H9 (cell line): ENCODE measurements around the gene SLIT1. TPM values are rescaled to one million over a fixed set of nuclear protein-coding genes. Genes with fewer than 3 reads are reported as not detected.

Experiments
- DNase-seq: peaks from one replicate; pipeline ENCODE4 v3.0.0-alpha.2; 2017
- H2AFZ ChIP-seq: one replicate; pipeline ENCODE4 v1.6.1; 2013; ENCODE audit warnings: mild to moderate bottlenecking, low read length, control low read depth, moderate library complexity
- H2AK5ac ChIP-seq: 2 replicates; pipeline ENCODE4 v1.6.1; 2013; ENCODE audit warnings: low read length, control low read depth, mixed read lengths; ENCODE audit not compliant: insufficient read length
- H2BK120ac ChIP-seq: one replicate; pipeline ENCODE4 v1.6.1; 2013; ENCODE audit warnings: low read depth, mild to moderate bottlenecking, low read length, control low read depth, inconsistent platforms; ENCODE audit not compliant: poor library complexity, severe bottlenecking
- H2BK12ac ChIP-seq: 2 replicates; pipeline ENCODE4 v1.6.1; 2013; ENCODE audit warnings: low read length, control low read depth, mixed read lengths, low read depth; ENCODE audit not compliant: insufficient read length
- H2BK15ac ChIP-seq: 2 replicates; pipeline ENCODE4 v1.6.1; 2013; ENCODE audit warnings: low read depth, low read length, control low read depth
- H2BK20ac ChIP-seq: one replicate; pipeline ENCODE4 v1.6.1; 2013; ENCODE audit warnings: low read depth, mild to moderate bottlenecking, low read length, control low read depth, inconsistent platforms; ENCODE audit not compliant: poor library complexity, severe bottlenecking
- H2BK5ac ChIP-seq: 2 replicates; pipeline ENCODE4 v1.6.1; 2013; ENCODE audit warnings: low read length, control low read depth, mixed read lengths; ENCODE audit not compliant: insufficient read length
- H3K14ac ChIP-seq: 2 replicates; pipeline ENCODE4 v1.6.1; 2013; ENCODE audit warnings: low read length, control low read depth; ENCODE audit not compliant: insufficient read depth
- H3K18ac ChIP-seq: 2 replicates; pipeline ENCODE4 v1.6.1; 2013; ENCODE audit warnings: low read depth, mild to moderate bottlenecking, mixed read lengths, low read length, control low read depth; ENCODE audit not compliant: insufficient read length
- H3K23ac ChIP-seq: 2 replicates; pipeline ENCODE4 v1.6.1; 2013; ENCODE audit warnings: low read length, control low read depth, mixed read lengths, low read depth; ENCODE audit not compliant: insufficient read length
- H3K23me2 ChIP-seq: 2 replicates; pipeline ENCODE4 v1.6.1; 2013; ENCODE audit warnings: low read depth, mild to moderate bottlenecking, mixed read lengths, low read length, control low read depth; ENCODE audit not compliant: insufficient read length, poor library complexity, severe bottlenecking
- H3K27ac ChIP-seq: 2 replicates; pipeline ENCODE4 v1.5.1; 2013; ENCODE audit warnings: low read length, control low read depth, mixed read lengths, low read depth; ENCODE audit not compliant: insufficient read length
- H3K27me3 ChIP-seq: 2 replicates; pipeline ENCODE4 v1.6.1; 2013; ENCODE audit warnings: low read length, control low read depth, inconsistent platforms; ENCODE audit not compliant: insufficient read depth
- H3K4ac ChIP-seq: 2 replicates; pipeline ENCODE4 v1.6.1; 2013; ENCODE audit warnings: low read depth, mild to moderate bottlenecking, control low read depth, inconsistent platforms, low read length, moderate library complexity
- H3K4me1 ChIP-seq: 2 replicates; pipeline ENCODE4 v1.6.1; 2013; ENCODE audit warnings: low read length, control low read depth, inconsistent platforms; ENCODE audit not compliant: insufficient read depth
- H3K4me2 ChIP-seq: 2 replicates; pipeline ENCODE4 v1.6.1; 2013; ENCODE audit warnings: low read length, control low read depth, mixed read lengths; ENCODE audit not compliant: insufficient read length, insufficient read depth
- H3K56ac ChIP-seq: 2 replicates; pipeline ENCODE4 v1.6.1; 2013; ENCODE audit warnings: low read depth, mild to moderate bottlenecking, mixed read lengths, low read length, control low read depth; ENCODE audit not compliant: insufficient read length
- H3K79me1 ChIP-seq: 2 replicates; pipeline ENCODE4 v1.6.1; 2013; ENCODE audit warnings: low read depth, mild to moderate bottlenecking, moderate library complexity, low read length, control low read depth, inconsistent platforms; ENCODE audit not compliant: insufficient read depth, poor library complexity, severe bottlenecking
- H3K79me2 ChIP-seq: 2 replicates; pipeline ENCODE4 v1.6.1; 2013; ENCODE audit warnings: low read length, control low read depth, inconsistent platforms; ENCODE audit not compliant: insufficient read depth
- H3K9ac ChIP-seq: 2 replicates; pipeline ENCODE4 v1.6.1; 2013; ENCODE audit warnings: low read length, control low read depth, mixed read lengths; ENCODE audit not compliant: insufficient read length; ENCODE audit errors: extremely low read depth
- H3K9me3 ChIP-seq: one replicate; pipeline ENCODE4 v1.6.1; 2013; ENCODE audit warnings: low read depth, low read length, inconsistent platforms; ENCODE audit not compliant: control insufficient read depth
- H3T11ph ChIP-seq: one replicate; pipeline ENCODE4 v1.6.1; 2013; ENCODE audit warnings: mild to moderate bottlenecking, low read length, control low read depth, inconsistent platforms
- H4K20me1 ChIP-seq: one replicate; pipeline ENCODE4 v1.6.1; 2013; ENCODE audit not compliant: control insufficient read depth, insufficient read length, insufficient read depth
- H4K5ac ChIP-seq: 2 replicates; pipeline ENCODE4 v1.6.1; 2013; ENCODE audit warnings: low read depth, mild to moderate bottlenecking, mixed read lengths, low read length, control low read depth; ENCODE audit not compliant: insufficient read length
- H4K8ac ChIP-seq: replicated peaks from 2 replicates; pipeline ENCODE4 v1.6.1; 2013; ENCODE audit warnings: low read length, control low read depth, mixed read lengths, low read depth; ENCODE audit not compliant: insufficient read length
- H4K91ac ChIP-seq: 2 replicates; pipeline ENCODE4 v1.6.1; 2013; ENCODE audit warnings: low read depth, mild to moderate bottlenecking, moderate library complexity, mixed read lengths, low read length, control low read depth; ENCODE audit not compliant: insufficient read length
- H3K27ac Mint-ChIP-seq, 3 experiments: 2 replicates in 2 of 3; 3 replicates in 1 of 3; pipeline ENCODE4 v1.8.0; 2020 to 2021; ENCODE audit warnings: mixed read lengths in 3 of 3, mild to moderate bottlenecking in 1 of 3, moderate library complexity in 1 of 3
- H3K27me3 Mint-ChIP-seq: 2 replicates; pipeline ENCODE4 v1.8.0; 2021; ENCODE audit warnings: low read depth, mild to moderate bottlenecking, moderate library complexity, mixed read lengths
- H3K36me3 Mint-ChIP-seq, 3 experiments: 2 replicates in 2 of 3; 3 replicates in 1 of 3; pipeline ENCODE4 v1.8.0; 2020 to 2021; ENCODE audit warnings: low read depth in 3 of 3, mixed read lengths in 3 of 3; ENCODE audit not compliant: insufficient read depth in 1 of 3
- H3K4me1 Mint-ChIP-seq, 2 experiments: 2 replicates each; pipeline ENCODE4 v1.8.0; 2020; ENCODE audit warnings: mixed read lengths in 2 of 2
- H3K4me3 Mint-ChIP-seq, 2 experiments: 2 replicates in 1 of 2; 3 replicates in 1 of 2; pipeline ENCODE4 v1.8.0; 2020 to 2021; ENCODE audit warnings: mild to moderate bottlenecking in 2 of 2, mixed read lengths in 2 of 2, moderate library complexity in 1 of 2
- H3K9me3 Mint-ChIP-seq, 2 experiments: 2 replicates in 1 of 2; 3 replicates in 1 of 2; pipeline ENCODE4 v1.8.0; 2020; ENCODE audit warnings: mild to moderate bottlenecking in 2 of 2, mixed read lengths in 2 of 2, moderate library complexity in 1 of 2
- WGBS: extraction: QIAGEN DNeasy Blood & Tissue Kit; methylation state at CpG from one replicate; pipeline ENCODE4 v1.1.7; 2013; ENCODE audit warnings: missing lambda C conversion rate, low lambda C conversion rate, mixed read lengths; ENCODE audit not compliant: insufficient read length; ENCODE audit errors: extremely low coverage; 5-methylcytosine and 5-hydroxymethylcytosine counted together
- total RNA-seq: library from RNA; stranded (reverse); gene quantifications from 2 replicates; pipeline ENCODE4 v1.2.1, GENCODE V29; 2021
- TF ChIP-seq, protein P1 (sequence below): fragments of 200-600 bp; sonication (generic); conservative IDR thresholded peaks from 3 replicates; pipeline ENCODE4 v1.8.0; 2021; ENCODE audit warnings: antibody characterized with exemption, mild to moderate bottlenecking

SLIT1 gene
- total RNA-seq, 1 experiment from 2014 or later, result 0.57 TPM

DNA sequence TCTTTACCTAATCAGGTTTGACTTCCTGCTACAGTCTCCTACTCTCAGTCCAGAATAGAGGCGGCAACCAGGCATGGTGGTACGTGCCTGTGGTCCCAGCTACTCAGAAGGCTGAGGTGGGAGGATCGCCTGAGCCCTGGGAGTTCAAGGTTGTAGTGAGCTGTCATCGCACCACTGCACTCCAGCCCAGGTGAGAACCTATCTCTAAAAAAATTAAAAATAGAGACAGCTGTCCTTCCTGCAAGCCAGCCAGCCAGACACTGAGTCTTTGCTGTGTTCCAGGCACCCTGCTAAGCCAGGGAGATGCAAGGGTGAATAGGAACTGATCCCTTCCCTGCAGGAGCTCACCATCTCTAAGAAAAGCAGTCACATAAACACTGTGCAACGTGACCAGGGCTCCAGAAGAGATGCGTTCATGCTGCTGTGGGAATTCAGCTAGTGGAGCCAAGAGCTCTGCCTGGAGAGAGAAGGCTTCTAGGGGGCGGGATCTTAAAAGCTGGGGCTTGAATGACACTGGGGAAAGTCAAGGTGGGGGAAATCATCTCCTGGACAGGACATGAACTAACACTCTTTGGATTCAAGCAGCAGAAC is 22.1 kb upstream of the SLIT1 start:
- Histone ChIP-seq H3K9me3 (no peaks in the 10 kb centered on the region), H3K23me2 (no peaks in the 10 kb centered on the region), H3K23ac (no peak overlapping the region)

More for the DNA sequence above, 22.1 kb upstream of the SLIT1 start:
- Histone ChIP-seq H3K4me2 (no peak overlapping the region), H2AK5ac (no peak overlapping the region), H3K4me1 (no peaks in the 10 kb centered on the region), H2BK15ac (no peak overlapping the region), H3T11ph (no peak overlapping the region), H4K91ac (no peak overlapping the region), H3K4ac (no peak overlapping the region), H2BK5ac (no peak overlapping the region), H2BK120ac (no peak overlapping the region), H3K9ac (no peak overlapping the region), H2AFZ (no peak overlapping the region), H3K79me2 (no peaks in the 10 kb centered on the region), H3K79me1 (no peaks in the 10 kb centered on the region), H4K8ac (no peak overlapping the region), H3K18ac (no peak overlapping the region), H4K20me1 (no peaks in the 10 kb centered on the region), H3K27ac (no peak overlapping the region), H3K14ac (no peak overlapping the region; the same call in 1 of the 2 replicates), H2BK12ac (no peak overlapping the region), H3K56ac (no peak overlapping the region), H4K5ac (no peak overlapping the region), H3K27me3 (no peaks in the 10 kb centered on the region), H2BK20ac (no peak overlapping the region)
- Mint-ChIP-seq H3K27ac (no peak overlapping the region), H3K4me1 (peaks cover 10 to 13% of the 10 kb centered on the region in 2 experiments), H3K27me3 (peaks cover 3% of the 10 kb centered on the region), H3K9me3 (no peaks in the 10 kb centered on the region), H3K36me3 (no peaks in the 10 kb centered on the region; a peak in 1 of 7 replicates), H3K4me3 (no peak overlapping the region)
- no peak for DNase-seq
- TF ChIP-seq, protein P1, sequence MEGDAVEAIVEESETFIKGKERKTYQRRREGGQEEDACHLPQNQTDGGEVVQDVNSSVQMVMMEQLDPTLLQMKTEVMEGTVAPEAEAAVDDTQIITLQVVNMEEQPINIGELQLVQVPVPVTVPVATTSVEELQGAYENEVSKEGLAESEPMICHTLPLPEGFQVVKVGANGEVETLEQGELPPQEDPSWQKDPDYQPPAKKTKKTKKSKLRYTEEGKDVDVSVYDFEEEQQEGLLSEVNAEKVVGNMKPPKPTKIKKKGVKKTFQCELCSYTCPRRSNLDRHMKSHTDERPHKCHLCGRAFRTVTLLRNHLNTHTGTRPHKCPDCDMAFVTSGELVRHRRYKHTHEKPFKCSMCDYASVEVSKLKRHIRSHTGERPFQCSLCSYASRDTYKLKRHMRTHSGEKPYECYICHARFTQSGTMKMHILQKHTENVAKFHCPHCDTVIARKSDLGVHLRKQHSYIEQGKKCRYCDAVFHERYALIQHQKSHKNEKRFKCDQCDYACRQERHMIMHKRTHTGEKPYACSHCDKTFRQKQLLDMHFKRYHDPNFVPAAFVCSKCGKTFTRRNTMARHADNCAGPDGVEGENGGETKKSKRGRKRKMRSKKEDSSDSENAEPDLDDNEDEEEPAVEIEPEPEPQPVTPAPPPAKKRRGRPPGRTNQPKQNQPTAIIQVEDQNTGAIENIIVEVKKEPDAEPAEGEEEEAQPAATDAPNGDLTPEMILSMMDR, result no peak
- no CpG with 5 or more reads among the region's 7 CpGs for WGBS
